ENCODE measurements around the gene SPTB.

The SPTB gene

GRCh38 chr14:64848239-64848638, 31.5 kb downstream of the SPTB start:
- no peak for DNase-seq

DNA sequence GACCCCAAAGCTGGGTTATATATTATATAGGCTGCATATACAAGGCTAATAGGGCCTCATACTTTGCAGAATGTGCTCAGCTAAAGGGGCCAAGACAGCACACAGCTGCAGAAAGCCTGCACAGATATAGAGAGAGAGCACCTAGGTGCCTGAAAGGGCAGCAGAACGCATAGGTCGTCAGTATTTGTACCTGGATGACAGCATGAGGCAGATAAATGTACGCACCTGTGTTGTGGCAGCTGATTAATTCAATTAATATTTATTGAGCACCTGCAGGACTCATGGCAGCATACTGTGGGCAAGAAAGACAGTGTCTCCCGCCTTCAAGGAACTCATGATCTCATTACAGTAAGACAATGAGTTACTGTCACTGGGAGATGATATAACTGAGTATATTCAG, 33.4 kb downstream of the SPTB start:
- no peak for DNase-seq

- DNase-seq: no peak
Measured at GRCh38 chr14:64845878-64846277, 33.8 kb downstream of the SPTB start.

DNA sequence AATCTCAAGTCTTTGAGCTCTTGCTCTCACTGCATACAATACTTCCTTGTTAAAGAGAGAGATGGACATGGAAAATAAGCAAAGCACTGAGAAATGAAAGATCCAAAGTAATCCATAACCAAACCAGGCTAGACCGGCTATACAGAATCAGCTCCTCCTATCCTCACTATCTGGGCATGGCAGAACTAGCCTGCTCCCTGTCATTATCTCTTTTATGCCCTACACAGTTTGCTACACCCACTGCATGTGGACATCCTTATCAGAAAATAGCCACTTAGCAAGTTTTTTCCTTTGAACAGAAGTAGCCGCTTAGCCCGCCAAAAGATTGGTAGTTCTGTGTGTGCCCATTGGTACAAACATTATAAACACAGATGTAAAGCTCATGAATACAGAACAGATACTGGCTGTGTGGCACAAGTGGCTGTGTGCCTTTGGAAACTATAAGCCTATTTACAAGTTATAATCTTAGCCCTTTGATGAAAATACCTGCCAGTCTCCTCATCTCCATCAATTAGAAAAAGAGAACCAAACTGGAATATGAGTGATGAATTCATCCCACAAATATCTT, 34.7 kb downstream of the SPTB start:
- DNase-seq: peak; percentile 97

DNA sequence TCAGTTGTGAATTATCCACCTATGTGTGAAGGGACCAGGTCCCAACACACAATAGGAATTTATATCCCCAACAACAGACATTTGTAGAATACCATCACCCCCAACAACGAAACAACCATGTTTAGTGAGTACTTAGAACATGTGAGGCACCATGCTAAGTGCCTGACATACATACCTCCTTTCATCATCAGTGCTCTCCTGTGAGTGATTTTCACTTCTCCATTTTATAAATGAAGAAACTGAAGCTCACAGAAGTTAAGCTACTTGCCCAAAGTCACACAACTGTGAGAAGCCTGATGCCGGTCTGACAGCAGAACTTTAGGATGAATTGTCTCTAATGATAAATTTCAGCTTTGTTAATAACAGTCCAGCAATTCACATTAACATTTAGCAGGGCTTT, 35.4 kb downstream of the SPTB start:
- no peak for DNase-seq

DNA sequence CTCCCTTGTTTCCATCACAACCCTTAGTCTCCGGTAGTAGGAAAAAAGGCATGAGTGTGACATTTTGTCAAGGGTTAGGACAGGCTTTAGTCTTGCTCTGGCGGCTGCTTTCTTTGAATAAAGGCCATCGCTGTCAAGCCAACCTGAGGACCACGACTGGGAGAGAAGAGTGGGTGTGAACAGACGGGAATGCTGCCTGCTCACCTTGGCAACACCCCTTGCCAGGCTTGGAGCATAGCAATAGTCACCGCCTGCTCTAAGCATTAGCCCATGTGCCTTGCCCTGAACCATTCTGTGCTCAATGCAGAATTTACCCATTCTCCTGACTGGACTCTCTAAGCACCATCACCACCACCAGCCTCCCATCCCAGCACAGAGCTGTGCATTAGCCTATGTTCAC, 36.2 kb downstream of the SPTB start:
- DNase-seq: no peak

DNA sequence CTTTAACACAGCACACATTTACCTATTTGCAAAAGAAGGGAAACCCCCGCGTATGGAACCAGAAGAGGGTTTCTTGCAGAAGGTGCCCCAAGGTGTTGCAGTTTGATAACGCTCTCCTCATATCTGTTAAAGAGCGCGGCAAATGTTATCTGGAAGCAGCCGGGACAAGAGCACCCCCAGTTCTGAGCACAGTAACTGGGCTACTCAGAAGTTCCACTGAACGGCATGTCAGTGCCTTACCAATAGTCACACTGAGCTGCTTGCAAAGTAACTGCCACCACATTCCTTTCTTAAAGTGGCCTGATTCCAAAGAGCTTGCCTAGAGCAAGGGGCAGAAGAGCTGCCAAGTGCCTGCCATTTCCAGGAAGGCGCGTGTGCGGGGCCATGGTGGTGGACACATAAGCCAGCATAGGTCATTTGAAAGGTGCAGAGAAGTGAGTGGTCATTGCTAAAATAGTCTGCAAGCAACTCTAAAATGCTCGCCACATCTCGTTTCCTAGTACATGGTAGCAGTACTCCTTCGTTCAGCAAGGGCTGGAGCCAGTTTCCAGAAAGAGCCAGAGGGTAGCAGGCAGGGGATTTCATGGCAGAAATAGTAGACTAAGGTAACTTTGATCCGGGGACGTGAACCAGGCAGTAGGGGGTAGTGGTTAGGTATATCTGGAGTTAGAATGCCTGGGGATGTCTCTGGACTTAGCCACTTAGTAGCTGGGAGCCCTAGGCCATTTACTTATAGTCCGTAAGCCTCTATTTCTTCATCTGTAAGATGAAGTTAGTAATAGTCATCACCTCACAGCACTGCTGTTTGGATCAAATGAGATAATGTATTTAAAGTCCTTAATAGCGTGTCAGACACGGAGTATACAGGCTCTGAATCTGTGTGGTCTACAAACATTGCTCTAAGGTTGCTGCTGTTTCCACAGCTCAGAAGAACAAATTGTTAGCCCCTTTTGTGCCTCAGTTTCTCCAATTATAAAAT, 37.6 kb downstream of the SPTB start:
- peak; percentile 96 for DNase-seq

GRCh38 chr14:64841121-64841651, 38.5 kb downstream of the SPTB start:
- DNase-seq: peak; percentile 71

DNA sequence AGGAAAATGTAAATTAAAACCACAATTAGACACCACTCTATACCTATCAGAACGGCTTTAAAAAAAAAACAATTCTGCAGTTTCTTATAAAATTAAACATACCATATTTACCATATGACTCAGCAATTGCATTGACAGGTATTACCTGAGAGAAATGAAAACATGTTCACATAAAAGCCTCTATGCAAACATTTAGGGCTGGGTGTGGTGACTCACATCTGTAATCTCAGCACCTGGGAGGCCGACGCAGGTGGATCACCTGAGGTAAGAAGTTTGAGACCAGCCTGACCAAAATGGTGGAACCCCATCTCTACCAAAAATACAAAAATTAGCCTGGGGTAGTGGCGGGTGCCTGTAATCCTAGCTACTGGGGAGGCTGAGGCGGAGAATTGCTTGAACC, 41.1 kb downstream of the SPTB start:
- DNase-seq: no peak

DNA sequence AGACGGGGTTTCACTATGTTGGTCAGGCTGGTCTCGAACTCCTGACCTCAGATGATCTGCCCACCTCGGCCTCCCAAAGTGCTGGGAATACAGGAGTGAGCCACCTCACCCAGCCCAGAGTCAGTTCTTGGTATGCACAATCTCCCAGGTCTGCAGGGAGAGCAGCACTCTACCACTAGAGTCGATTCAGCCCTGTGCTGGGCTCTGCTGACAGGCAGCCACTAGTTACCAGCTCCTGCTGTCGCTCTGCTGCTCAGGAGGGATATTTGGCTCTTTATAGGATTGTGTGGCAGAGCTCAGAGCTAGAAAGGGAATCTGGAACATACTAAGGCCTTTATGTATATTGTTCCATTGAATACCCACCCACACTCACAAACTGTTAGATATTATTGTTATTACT, 44.3 kb downstream of the SPTB start:
- DNase-seq: no peak

DNA sequence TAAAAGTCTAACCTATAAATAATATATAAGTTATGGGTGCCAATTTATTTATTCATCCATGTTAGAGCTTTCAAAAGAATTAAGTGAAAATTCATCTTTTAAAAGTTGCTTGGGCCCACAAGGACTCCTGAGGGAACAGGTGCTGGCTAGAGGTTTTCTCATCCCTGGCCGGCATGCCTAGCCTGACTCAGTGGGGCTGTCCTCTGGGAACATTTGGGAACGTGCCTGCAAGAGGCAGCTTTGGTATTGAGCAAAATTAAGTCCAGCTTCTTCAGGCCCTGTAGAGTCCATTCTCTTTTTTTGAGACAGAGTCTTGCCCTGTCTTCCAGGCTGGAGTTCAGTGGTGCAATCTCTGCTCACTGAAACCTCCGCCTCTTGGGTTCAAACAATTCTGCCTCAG, 44.7 kb downstream of the SPTB start:
- no peak for DNase-seq

- no peak for DNase-seq
Measured at GRCh38 chr14:64831419-64831818, 48.3 kb downstream of the SPTB start.

- no peak for DNase-seq
Measured at GRCh38 chr14:64830961-64831360, 48.7 kb downstream of the SPTB start.

DNA sequence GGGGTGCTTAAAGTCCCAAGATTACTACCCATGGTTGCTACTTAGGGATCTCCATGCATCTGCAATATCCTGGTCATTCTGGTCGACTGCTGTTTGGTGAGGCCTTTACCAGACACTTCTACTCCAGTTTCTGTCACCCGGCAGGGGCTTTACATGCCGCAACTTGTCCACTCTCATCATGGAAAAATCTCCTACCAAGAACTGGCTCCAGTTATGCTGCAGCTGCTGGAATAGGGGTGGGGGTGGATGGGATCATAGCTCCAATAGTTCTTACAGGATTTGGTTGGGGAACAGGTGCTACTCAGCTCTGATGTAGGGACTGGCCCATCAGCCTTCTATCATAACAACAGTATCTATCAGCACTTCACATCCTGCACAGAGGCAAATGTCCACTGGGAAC, 51.6 kb downstream of the SPTB start:
- DNase-seq: no peak

DNA sequence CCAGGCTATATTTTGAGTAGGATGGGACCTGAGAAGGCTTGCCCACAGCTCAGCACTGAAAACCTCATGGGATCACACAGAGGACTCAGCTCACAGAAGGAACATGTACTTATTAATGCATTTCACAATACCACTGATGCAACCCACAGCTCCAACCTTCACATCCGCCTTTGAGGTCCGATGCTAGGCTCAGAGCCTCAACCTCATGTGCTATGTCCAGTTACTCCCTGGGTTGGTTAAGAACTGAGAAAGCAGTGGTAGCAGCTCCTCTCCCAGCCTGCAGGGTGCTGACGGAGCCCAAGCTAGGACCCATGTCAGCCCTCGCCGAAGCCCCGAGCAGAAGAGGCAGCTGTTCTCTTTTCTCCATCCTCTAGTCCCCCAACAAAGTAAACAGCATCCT, 52.9 kb downstream of the SPTB start:
- DNase-seq: no peak

DNA sequence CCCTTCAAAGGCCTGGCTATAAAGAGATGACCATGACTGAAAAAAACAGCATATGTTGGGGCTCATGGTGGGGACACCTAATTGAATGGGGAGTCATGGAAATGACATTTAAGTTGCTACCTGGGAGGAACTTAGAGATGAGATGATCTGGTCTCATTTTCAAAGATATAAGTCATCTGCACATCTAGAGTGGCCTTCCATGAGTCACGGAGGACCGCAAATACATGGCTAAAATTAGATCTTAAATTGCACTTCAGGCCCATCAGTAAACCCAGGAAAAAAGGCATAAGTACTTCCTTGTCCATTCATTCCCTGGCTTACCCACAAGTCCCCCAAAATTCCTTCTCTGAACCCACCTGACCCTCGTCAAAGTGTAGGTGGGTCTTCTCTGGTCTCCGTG, 53.4 kb downstream of the SPTB start:
- DNase-seq: no peak

DNA sequence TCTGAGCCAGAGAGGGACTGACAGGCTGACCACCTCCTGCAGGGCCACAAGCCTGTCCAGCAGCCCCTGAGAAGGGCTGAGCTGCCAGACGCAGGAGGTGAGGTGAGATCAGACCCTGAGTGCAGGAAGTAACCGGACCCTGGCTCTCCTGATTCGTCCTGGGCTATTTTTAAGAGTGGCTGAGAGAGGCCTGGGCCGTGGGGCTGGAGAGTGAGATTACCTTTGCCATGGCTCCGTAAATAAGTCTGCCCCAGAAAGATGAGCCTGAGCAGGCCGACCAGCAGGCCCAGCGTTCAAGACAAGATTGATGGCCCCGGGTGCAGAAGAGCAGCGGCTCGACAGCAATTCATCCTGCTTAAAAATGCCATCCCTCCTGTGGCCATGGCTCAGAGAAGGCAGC, 54.2 kb downstream of the SPTB start:
- DNase-seq: no peak

GRCh38 chr14:64825006-64825405, 54.7 kb downstream of the SPTB start:
- DNase-seq: no peak

DNA sequence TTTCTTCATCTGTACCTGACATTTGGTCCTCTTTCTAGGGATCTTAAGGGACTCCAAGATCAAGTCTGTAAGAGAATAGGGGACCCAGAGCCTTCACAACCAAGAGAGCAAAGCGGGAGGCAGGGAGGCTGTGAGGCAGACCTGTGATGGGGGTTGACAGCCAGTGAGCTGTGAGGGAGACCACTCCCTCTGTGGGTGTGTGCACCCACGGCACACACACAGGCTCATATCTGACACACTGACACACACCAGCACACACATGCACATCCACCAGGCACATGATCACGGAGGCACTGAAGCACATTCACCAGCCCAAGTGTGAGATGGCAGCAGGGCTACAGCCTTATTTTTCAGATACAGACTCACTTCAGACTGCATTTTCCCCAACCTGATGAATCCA, 55.2 kb downstream of the SPTB start:
- DNase-seq: peak; percentile 60

DNA sequence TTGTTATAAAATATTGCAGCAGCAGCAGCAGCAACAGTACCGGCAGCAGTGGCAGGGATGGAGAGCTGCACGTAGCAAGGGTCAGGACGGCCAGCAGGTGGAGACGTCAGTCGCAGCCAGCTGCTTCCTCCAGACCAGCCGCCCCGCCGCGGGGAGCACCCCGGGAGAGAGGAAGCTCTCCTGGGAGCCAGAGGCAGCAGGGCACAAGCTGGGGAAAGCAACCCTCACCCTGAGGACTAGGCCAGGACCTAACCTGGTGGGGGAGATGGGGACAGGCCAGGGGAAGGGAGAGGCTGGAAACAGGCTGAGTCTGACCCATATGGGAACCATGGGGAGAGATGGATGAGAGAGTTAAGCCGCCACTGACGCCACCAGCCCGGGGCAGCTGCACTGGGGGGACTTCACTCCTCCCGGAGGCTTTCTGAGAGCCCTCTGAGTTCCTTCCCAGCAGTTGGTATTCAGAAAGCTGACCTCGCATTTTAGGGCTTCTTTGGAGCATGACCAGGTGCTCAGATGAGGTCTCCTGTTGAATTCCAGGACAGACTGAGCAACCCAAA, 56.3 kb downstream of the SPTB start:
- DNase-seq: peak; percentile 89

DNA sequence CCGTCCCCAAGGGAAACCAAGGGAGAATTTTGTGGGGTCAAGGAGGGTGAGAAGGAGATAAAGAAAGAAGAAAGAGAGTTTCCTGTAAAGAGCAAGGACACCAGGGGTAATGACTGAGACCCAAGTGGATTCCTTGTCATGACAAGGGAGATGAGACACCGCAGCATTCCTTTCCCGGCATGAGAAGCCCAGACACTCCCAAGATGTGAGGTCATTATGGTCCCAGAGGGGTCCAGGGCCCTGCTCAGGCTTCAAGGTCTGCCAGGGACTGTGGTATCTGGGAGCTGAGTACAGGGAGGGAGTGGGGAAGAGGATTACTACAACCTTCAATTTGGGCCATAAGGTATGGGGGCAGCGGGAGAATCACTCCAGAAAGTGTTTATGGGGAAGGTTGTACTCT, 58.1 kb downstream of the SPTB start:
- no peak for DNase-seq

- no peak for DNase-seq
Measured at GRCh38 chr14:64818151-64818550, 61.6 kb downstream of the SPTB start.

DNA sequence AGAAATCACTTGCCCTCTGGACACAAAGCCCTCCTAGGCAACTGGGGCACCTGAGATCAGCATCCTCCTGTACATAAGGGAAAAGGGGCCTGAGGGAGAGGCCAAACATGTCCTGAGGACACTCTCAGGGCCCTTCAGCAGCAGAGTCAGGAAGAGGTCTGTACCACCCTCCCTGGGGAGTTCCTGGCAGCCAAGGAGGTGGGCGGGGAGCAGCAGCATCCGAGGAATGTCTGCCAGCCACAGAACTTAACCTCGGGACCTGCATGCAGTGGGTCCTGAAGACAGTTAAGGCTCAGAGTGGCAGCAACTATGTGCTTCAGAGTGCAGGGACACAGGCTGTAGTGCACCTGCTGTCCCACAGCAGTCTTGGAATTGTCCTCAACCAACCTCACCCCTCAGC, 62.1 kb downstream of the SPTB start:
- no peak for DNase-seq

DNA sequence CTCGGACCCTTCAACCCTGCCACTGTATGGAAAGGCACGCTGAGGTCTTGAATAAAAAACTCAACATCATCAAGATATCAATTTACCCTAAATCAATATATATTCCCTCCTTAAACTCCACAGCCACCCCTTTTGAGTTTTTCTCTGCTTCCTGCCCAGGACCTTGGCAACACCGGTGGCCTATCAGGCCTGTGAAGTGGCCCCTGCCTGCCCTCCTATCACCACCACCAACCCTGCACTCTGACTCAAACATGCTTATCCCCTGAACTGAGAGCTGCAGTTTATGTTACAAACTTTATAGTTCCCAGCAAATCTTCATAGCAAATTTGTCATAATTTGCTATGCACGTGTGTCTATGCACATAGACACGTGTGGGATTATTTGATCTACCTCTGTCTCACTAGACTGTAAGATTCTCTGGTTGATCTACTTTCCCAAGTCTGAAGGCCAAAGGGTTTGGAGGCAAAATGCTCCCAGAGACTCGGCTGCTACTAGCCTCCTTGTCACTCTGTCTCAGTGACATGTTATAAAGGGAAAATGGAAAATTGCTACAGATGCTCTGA, 63.4 kb downstream of the SPTB start:
- no peak for DNase-seq

Data from hematopoietic multipotent progenitor cell treated with erythropoietin and hydrocortisone succinate and interleukin-3 and kit ligand, for 6 days (in vitro differentiated cells).